GM18868 (cell line): ENCODE results near the gene BPHL.
"Not testable (repeated sequence)": the region's sequence is repeated elsewhere in the genome, so short reads cannot be mapped to it uniquely, and the experiment has no call there.

Source experiments
- ATAC-seq: cut with Tn5 transposase; IDR thresholded peaks from one replicate; pipeline ENCODE4 v1.9.1; 2021; ENCODE audit warnings: mild to moderate bottlenecking, moderate library complexity; ENCODE audit not compliant: unreplicated experiment

BPHL gene

DNA sequence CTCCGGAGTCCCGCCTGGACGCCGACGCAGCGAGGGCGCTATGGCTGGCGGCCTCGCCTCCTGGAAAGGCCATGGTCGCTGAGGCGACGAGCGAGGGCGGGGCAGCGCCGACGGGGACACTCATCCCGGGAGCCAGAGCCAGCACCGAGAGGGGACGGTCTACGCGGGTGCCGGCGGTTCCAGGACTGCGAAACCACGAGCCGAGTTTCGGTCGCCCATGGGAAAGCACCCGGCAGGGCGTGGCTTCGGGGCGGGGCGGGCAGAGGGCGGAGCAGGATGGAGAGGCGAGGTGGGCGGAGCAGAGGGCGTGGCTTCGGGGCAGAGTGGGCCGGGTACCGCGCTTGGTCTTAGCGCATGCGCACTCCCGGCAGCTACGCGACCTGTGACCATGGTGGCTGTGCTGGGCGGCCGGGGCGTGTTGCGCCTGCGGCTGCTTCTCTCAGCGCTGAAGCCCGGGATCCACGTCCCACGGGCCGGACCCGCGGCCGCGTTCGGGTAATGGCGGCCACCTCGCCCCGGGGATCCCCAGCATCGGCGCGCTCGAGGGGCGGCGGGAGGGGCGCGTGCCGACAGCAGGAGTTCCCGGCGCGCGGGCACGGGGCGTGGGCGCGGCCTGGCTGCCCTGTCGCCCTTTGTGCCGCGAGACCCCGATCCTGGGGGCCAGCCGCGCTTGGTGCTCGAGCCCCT, at the start of gene BPHL:
Gene BPHL (plus strand): TSS at position 359 of the 687 bp plus-strand sequence. CDS start 30 bp downstream, at position 389.
- peak; percentile 85 for ATAC-seq

DNA sequence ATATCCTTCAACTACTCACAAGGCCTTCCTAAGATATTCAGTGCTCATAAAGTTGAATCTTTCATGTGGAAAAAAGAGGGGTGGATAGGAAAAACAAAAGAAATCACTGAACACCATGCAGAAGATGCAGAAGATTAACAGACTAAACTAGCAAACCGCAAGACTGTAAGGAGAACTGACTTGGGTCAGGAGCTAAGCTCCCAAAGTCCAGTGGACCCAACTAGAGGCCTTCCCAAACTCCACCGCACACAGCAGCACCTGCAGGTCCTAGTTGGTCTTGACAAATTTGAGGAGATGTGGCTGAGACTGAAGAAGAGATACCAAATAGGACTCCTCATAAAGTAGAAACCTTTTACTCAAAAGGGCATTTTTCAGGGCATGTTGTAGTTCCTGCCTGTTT, 46.9 kb upstream of the BPHL start:
- ATAC-seq, result no peak

DNA sequence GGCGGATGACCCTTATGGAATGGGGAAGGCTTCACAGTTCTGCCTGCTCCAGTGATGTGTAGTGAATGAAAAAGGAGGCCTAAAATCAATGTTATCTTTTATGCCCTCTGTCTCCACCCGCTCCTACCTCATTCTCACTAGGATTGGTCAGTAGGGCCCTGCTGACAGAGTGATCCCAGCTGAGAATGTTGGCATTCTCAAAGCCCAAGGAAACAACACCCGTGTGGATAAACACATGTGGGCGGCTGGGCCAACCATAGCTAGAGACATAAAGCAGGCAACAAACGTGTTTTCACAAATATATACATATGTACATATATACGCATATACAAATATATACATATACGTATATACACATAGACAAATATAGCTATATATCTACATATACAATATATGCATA, 45.7 kb upstream of the BPHL start:
- no peak for ATAC-seq

DNA sequence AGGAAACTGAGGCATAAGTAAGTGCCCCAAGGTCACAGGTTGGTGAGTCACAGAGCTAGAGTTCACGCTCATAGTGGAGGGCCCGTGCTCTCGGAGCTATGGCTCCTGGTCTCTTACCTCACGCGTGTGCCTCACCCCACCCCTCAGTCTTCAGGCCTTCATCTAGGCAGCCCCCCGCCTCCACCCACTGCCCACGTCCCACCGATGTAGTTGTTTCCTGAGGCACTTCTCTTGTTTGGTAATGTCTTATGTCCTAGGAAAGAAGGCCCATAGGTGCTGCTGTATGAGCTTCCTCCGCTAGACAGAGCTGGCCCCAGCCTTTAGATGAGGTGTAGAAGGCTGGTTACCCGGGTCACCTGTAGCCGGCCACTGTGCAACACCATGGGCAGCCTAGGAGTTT, 45.1 kb upstream of the BPHL start:
- no peak for ATAC-seq

DNA sequence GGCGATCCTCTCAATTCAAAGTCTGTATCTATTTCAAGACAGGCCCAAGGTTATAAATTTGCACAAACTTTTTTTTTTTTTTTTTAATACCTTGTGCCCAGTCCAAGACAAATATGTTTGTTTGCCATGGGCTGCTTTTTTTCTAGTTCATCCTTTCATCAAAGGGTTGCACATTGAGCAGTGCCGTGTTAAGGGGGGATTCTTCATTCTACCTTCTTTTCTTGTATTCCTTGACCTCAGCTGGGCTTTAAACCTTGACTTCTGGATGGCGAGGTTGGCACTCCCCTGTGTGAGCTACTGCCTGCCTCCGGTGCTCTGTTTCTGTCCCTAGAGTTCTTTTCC, 42.8 kb upstream of the BPHL start:
- no peak for ATAC-seq

DNA sequence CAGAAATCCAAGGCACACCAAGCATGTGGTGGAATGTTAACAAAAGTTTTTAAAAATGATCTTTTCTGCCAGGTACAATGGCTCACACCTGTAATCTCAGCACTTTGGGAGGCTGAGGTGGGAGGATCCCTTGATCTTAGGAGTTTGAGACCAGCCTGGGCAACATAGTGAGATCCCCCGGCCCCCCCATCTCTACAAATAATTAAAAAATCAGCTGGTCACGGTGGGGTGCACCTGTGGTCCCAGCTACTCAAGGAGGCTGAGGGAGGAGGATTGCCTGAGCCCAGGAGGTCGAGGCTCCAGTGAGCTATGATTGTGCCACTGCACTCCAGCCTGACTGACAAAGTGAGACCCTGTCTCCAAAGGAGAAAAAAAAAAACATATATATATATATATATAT, 42.2 kb upstream of the BPHL start:
- no peak for ATAC-seq

DNA sequence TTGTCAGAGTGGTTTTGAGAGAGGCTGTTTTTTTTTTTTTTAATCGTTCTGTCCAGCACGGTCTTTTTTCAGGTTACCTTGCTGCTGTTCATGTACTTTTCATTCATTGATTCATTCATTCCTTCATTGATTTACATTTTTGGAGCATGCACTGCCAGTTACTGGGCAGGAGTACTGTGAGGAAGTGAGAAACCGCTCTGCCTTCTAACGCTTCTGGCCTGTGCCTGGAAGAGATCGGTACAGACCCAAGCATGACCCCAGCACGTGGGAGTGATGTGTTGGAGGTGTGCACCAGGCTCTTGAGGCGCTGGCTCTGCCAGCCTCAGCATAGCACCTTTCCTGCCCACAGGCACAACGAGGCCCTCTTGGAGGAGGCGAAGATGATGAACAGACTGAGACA, 41.1 kb upstream of the BPHL start:
- no peak for ATAC-seq

DNA sequence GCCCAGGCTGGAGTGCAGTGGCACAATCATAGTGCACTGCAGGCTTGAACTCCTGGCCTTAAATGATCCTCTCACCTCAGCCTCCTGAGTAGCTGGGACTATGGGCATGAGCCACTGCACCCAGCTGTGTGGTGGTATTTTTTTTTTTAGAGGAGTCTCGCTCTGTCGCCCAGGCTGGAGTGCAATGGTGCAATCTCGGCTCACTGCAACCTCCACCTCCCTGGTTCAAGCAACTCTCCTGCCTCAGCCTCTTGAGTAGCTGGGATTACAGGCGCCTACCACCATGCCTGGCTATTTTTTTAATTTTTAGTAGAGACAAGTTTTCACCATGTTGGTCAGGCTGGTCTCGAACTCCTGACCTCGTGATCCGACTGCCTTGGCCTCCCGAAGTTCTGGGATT, 39.6 kb upstream of the BPHL start:
- ATAC-seq, result not testable (repeated sequence)

DNA sequence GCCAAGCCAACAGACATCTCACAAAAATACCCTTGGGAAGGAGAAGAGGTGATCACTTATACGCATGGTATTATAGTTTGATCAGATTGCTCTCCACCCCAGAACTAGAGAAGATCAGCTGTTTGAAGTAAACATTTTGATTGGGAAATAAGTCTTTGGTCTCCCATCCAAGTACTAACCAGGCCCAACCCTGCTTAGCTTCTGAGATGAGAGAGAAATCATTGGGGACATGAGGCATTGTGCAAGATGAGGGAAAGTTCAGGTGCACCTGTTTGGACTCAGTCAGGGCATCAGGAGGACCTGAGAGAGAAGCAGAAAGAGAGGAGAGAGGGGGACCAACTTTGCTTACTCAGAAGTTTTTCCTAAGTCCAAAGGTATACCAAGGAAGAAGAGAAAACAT, 38.8 kb upstream of the BPHL start:
- ATAC-seq, result no peak

DNA sequence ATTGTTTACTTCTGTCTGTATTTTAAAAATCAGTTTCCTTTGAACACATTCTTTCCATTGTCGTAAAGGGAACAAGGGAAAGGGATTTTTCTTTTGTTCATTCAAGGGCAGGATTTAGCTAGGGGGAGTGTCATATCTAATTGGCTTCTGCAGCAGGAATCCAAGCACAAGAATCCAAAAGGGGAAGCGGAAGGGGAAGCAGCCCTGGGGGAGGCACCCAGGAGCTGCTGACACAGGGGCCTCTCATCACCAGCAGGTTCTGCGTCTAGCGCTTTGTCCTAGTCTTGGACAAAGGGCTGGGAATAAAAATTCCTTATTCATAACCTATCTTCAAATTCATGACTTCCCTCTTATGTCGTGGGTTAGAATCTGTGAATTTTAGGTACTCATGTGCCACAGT, 36.6 kb upstream of the BPHL start:
- ATAC-seq, result no peak

DNA sequence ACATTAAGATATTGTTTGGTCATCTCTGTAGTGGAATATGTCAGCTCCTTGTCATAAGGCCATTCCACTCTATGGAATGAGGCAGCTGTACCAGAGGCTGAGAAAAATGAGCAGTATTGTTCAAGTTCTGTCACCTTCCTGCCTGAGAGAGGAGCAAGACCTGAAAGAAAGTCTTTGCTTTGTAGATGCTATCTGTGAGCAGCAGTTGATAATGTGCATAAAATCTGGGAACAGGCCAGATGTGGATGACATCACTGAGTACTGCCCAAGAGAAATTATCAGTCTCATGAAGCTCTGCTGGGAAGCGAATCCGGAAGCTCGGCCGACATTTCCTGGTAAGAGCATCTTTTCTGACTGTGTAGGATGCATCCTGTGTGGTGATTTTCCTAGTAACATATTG, 33.4 kb upstream of the BPHL start:
- ATAC-seq, result no peak

DNA sequence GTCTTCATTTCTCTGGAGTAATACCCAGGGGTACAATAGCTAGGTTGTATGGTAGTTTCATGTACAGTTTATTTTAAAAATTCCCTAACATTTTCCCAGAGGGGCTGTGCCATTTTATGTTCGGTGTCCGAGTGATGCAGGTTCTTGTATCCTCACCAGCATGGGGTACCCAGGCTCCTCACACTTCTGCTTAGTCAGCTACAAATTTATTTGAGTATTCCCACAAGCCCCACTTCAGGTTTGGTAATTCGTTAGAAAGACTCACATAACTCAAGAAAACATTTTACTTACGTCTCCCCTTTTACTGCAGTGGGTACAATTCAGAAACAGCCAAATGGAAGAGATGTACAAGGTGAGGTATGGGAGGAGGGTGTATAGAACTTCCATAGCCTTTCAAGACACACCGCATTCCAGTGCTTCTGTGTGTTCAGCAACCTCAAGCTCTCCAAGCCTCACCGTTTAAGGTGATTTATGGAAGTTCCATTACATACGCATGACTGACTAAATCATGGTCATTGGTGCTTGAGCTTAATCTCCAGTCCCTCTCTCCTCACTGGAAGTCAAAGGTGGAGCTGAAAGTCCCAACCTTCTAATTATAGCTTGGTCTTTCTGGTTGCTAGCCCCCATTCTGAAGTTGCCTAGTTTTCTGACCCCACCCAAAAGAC, 32.1 kb upstream of the BPHL start:
- no peak for ATAC-seq

DNA sequence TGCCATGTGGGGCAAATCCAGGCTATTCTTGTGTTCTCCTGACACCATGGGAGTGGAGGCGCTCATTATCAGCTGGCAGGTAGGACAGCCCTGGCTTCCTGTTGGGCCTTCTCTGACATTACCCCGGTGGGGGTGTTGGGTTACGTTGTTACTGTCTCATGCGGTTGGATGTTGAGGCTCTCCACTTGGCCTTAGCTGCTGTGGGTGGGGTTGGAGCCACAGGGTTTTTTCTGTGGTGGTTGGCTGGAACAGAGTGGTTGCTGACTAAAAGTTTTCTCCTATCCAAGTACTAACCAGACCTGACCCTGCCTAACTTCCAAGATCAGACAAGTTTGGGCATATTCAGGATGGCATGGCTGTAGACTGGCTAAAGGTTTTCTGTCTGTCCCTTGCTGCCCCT, 30.1 kb upstream of the BPHL start:
- ATAC-seq, result no peak

DNA sequence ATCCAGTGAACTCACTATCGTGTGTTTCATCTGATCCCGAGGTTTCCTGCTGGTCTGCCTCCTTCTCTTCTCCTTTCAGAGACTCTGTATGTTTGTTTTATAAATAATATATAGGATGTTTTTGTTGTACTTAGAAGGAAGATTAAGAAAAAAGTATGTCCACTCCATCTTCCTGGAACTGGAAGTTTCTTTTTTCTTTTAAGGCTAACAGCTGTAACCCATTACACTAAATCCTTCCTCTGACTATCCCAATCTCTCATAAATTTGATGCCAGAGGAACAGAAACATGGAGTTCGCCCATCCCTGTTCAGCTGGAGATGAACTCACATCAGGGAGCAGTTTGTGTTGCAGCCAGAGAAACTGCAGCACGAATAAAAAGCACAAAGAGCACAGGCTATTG, 29.5 kb upstream of the BPHL start:
- no peak for ATAC-seq

DNA sequence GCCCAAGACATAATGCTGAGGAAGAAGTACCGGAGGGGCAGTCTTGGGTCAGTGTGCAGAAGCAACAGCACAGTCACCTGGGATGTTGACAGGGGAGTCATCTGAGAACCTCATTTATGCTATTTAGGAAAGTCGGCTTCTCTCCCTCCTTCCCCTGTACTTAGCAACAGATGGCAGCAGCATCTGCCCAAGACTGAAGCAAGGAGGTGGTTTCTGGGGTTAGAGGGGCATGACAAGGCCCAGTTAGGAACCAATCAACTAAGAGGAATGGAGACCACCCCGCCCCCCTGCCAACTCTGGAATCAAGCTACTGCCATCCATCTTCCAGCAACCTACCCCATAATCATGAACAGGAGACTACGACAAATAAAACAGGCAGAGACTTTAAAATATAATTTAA, 28.5 kb upstream of the BPHL start:
- no peak for ATAC-seq

DNA sequence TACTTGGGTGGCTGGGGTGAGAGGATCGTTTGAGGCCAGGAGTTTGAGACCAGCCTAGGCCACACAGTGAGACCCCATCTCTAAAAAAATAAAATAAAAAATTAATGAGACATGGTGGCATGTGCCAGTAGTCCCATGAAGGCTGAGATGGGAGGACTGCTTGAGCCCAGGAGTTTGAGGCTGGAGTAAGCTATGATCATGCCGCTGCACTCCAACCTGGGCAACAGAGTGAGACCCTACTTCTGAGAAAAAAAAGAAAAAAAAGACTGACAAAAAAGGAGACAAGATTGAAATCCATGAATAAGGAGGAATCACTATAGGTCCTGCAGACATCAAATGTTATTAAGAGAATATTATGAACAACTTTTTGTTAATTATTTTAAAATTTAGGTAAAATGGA, 23.7 kb upstream of the BPHL start:
- no peak for ATAC-seq

DNA sequence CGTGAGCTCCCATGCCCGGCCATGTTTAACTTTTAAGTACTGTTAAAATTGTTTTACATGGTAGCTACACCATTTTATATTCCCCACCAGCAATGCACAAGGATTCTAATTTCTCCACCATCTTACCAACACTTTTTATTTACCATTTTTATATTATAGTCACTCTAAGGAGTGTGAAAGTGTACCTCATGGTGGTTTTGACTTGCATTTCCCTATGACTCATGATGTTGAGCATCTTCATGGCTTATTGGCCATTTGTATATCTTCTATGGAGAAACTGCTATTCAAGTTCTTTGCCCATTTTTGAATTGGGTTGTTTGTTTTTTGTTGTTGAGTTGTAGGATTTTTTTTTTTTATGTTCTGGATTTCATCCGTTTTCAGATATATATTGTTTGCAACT, 15.6 kb upstream of the BPHL start:
- no peak for ATAC-seq

DNA sequence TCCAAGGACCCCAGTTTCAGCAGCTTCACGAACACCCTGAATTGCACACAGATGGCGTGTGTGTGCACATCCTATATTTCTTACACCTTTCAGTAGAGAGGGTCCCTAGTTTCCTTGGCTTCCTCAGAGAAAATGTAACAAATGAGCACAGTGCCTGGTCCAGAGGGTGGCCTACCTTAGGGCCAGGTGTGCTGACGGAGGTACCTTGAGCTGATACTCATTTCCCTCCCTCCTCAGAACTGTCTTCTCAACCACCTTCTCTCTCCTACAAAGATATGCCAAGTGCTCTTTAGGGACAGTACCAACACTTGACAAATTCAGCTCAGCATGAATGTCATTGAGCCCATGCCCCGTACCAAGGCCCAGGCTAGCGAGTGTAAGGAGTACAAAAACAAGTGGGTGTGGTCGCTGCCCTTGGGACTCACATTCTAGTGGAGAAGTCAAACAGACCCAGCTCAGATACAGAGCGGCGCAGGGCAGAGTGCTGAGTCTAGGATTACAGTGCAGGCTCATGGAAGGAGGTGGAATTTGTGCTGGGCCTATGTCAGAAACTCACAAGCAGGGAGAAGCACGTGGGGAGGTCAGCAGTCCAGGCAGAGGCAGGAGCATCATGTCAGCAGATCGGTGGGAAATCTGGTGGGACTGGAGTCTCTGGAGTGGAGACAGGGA, 9.6 kb upstream of the BPHL start:
- ATAC-seq, result no peak

DNA sequence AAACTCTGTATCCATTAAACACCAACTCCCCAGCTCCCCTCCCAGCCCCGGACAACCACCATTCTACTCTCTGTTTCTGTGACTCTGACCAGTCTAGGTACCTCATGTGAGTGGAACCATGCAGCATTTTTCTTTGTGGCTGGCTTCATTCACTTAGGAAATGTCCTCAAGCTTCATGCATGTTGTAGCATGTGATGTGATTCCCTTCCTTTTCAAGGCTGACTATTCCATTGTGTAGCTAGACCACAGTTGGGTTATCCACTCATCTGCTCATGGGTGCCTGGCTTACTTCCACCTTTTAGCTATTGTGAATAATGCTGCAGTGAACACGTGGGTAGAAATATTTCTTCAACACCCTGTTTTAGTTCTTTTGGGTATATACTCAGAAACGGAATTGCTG, 8.8 kb upstream of the BPHL start:
- no peak for ATAC-seq

DNA sequence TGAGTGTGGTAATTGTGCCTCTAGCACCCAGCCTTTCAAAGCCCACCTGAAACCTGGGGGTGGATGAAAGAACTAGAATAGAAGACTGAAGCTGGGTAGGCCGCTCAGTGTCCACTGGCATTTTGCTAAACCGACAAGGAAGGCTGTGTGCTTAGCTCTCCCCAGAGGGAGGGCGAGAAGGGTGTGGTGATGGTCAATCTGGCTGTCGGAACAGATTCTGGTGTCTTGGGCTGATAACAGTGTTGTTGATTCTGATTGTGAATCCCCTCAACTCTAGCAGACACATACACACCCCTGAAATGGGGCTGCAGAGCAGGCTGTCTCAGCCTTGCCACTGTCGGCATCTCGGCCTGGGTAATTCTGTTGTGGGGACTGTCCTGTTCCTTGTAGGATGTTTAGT, 4.1 kb upstream of the BPHL start:
- ATAC-seq, result no peak

DNA sequence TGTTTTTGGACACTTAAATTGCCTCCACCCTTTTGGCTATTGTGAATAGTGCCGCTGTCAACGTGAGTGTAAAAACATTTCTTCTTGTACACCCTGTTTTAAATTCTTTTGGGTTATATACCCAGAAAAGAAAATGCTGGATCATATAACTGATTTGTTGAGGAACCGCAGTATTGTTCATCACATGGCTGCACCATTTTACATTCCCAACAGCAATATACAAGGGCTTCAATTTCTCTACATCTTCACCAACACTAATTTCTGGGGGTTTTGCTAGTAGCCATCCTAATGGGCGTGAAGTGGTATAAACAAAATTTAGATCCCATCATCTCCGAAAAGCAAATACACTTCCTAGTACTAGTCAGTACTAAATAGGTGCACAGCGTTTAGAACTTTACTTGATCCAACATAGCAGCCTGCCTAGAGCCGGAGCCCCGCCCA, 579 bp upstream of the BPHL start:
- no peak for ATAC-seq

DNA sequence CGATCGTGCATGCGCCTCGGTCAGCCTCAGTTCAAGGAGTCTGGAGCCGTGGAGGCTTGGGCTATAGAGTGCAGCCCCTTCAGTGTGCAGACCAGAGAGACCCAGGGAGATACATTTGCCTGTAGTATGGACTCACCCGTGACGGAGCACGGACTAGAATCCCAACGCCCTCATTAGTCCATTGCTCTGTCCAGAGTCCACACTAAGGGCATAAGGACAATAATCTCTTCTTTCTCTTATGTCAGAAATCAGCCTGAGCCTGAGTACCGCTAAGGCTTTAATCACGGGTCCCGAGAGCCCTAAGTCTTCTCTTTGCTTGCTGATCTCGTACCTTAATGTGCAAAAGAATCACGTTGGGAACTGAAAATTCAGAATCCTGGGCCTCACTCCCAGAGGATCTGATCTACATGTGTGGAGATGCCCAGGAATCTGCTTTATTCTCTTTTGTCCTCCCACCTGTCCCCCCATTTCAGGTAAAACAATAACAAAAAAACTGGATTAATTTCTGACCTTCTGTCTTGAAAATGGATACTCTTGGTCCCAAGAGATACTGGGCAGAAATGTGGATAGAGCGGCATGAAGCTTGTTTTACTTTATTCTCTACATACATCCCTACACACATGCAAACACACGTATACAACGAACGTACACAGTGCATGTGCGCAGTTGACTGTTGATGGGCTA, 671 bp downstream of the BPHL start:
- ATAC-seq, result peak; percentile 35
